Measurements from ENCODE around the gene BCL11B. TPM values are rescaled to one million over a fixed set of nuclear protein-coding genes. Genes with fewer than 3 reads are reported as not detected.

The BCL11B gene
- total and polyA plus RNA-seq, 9 of the 15 experiments (the other 6 are each of a cell fraction or from before 2014, with no cell fraction given): 0.09 TPM; not detected in 8

GRCh38 chr14:99127651-99128167, 144.3 kb downstream of the BCL11B start:
- H3K4me3 ChIP-seq: no peak overlapping the region
- BruUV-seq (replicated peaks): no TSS peak
- 2% methylated on average over 8 of the region's 9 CpGs for WGBS (ENCODE audit: insufficient coverage, low coverage, missing lambda C conversion rate)
- in situ Hi-C loops (cut with MboI) (no loop called here), intact Hi-C loops (cut with micrococcal nuclease) (no loop called here)
- H3K9ac ChIP-seq (ENCODE audit: insufficient read depth in 1 of 2, low read depth in 2 of 2, low read length in 2 of 2): no peak overlapping the region
- no peak overlapping the region for H3K27ac ChIP-seq (ENCODE audit: extremely low read depth, low read depth, low read length)
- H3K4me1 ChIP-seq (replicated peaks in 1 of 2; ENCODE audit: control insufficient read depth in 2 of 2, insufficient read depth in 2 of 2, low read length in 2 of 2): no peaks in the 10 kb centered on the region
- H3K9me3 ChIP-seq (replicated peaks; ENCODE audit: control insufficient read depth, insufficient read depth, low read depth, low read length): no peaks in the 10 kb centered on the region
- H2AFZ ChIP-seq (ENCODE audit: low read depth, low read length): no peak overlapping the region
- no peaks in the 10 kb centered on the region for H3K9me1 ChIP-seq (ENCODE audit: control insufficient read depth, insufficient read depth, low read length)
- H3K4me2 ChIP-seq (ENCODE audit: insufficient read depth, low read length): no peak overlapping the region
- H3K36me3 ChIP-seq (ENCODE audit: control insufficient read depth, insufficient read depth, low read length): no peaks in the 10 kb centered on the region
- peaks cover 0 to 13% of the 10 kb centered on the region in 2 experiments; a peak in 2 of 5 replicates for H3K27me3 ChIP-seq (ENCODE audit: control insufficient read depth in 2 of 2, insufficient read depth in 2 of 2, low read length in 2 of 2)
- DNase-seq (ENCODE audit: extremely low read depth in 1 of 4, low spot score in 3 of 4) (no peak), FAIRE-seq (no peak), ATAC-seq (no peak)
- no peaks in the 10 kb centered on the region for H4K20me1 ChIP-seq (replicated peaks; ENCODE audit: control insufficient read depth, insufficient read depth, low read length)
- POLR2A ChIA-PET: no interaction called here
- CTCF ChIA-PET (ENCODE audit: low intra/inter-chr PET ratio): no interaction called here
- TF ChIP-seq EHMT2 (IDR thresholded peaks at IDR 0.05) (no peak), RCOR1 (IDR thresholded peaks at IDR 0.05; ENCODE audit: borderline replicate concordance in 1 of 2, low read depth in 2 of 2, low read length in 2 of 2) (no peak), EWSR1 (IDR thresholded peaks at IDR 0.05; ENCODE audit: borderline replicate concordance, low read depth, partially characterized antibody) (no peak), HOXB6 (CRISPR knock-in tag; IDR thresholded peaks at IDR 0.05; ENCODE audit: borderline replicate concordance) (no peak), VEZF1 (CRISPR knock-in tag; IDR thresholded peaks at IDR 0.05) (no peak), BDP1 (IDR thresholded peaks at IDR 0.05; ENCODE audit: insufficient read depth, insufficient read length) (no peak), MCM2 (IDR thresholded peaks at IDR 0.05; ENCODE audit: low read depth) (no peak), ILF3 (IDR thresholded peaks at IDR 0.05; ENCODE audit: borderline replicate concordance) (no peak), BACH1 (tag; IDR thresholded peaks at IDR 0.05) (no peak), HBP1 (CRISPR knock-in tag; IDR thresholded peaks at IDR 0.05) (no peak)
- H3K79me2 ChIP-seq (ENCODE audit: control insufficient read depth, insufficient read depth, low read length): no peaks in the 10 kb centered on the region
